ENCODE measurements around the gene PLD3.
A peak's percentile ranks its signal among the peaks of the same experiment; 100 is the strongest.

Gene PLD3

DNA sequence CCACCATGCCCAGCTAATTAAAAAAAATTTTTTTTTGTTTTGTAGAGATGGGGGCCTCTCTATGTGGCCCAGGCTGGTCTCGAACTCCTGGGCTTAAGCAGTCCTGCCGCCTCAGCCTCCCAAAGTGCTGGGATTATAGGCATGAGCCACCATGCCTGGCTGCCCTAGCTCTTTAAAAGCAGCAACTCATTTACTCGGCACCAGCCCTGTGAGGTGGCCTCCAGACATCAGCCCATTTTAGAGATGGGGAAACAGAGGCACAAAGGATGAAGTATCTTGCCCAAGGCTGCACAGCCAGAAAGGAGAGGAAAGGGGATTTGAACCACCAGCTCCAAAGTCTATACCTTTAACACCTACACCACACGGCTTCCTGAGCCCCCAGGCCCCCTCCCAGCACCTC is 64.4 kb downstream of the PLD3 start:
- no peak for DNase-seq (ENCODE audit: extremely low read depth in 1 of 2, low read depth in 1 of 2)

DNA sequence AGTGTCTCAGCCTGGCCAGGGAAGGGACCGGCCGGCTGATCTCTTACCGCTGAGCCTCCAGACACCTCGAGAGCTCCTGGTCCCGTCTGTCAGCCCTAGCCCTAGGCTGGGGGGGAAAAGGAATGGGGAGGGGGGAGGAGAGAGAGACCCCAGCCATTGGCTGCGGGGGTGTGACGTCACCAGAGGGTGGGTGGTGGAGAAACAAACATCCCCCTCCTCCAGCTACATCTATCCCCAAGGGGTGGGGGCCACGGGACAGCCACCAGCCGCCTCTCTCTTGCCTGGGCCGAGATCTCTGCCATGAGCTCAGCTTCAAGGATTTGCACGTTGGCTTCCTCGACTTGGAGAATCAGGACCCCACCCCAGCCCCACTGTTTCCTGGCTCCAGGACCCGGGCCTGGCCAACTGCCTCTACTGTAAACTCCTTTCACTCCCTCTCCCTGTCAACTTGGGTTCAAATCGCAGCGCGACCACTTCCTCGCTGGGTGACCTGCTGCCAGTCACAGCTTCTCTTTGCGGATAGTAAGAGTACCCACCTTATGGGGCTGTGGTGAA is 64.9 kb downstream of the PLD3 start, which contains the start of gene PRX:
Gene PRX, minus strand, starts transcription at position 88 of the 555 bp plus-strand sequence. CDS start 5,446 bp downstream, outside the sequence.
- DNase-seq (ENCODE audit: extremely low read depth in 1 of 2, low read depth in 1 of 2): no peak

DNA sequence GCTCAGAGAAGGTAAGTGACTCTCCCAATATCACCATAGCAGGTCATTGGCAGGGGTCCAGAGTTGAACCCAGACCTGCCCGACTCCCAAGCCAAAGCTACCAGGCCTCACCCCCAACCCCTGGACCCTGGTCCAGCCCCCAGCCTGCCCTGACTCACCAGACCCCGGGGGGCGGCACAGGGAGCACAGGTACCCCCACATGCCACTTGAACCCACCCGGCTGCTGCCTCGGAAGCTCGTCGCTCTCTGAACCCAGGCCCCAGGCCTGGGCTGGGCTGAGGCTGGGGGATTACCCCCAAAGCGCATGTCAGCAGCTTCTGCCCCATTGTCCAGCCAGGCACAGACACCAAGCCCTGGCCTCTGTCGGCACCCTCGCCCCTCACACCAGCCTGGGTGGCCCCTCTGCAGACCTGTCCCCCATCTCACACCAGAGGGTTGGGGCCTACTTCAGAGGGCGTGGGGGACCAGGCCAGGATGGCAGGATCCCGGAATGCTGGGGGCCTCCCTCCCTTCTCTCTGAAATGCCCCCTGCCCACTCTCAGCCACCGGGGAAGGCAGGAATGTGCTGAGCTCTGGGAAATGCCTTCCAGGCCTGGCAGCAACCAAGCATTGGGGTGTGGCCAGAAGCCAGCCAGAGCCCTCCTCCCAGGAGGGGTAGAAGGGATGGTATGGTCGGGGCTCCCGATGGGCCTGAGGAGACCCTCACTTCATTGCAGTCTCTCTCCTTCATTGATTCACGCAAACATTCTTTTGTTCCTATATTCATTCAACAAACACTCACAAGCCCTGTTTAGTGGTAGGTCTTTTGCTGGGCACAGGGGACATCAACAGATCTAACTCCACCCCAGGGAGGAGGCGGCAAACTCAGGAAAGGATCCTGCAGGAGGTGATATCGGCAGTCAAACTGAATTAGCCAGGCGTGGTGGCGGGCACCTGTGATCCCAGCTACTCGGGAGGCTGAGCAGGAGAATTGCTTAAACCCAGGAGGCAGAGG is 66.3 kb downstream of the PLD3 start:
- DNase-seq (ENCODE audit: extremely low read depth in 1 of 2, low read depth in 1 of 2): no peak

DNA sequence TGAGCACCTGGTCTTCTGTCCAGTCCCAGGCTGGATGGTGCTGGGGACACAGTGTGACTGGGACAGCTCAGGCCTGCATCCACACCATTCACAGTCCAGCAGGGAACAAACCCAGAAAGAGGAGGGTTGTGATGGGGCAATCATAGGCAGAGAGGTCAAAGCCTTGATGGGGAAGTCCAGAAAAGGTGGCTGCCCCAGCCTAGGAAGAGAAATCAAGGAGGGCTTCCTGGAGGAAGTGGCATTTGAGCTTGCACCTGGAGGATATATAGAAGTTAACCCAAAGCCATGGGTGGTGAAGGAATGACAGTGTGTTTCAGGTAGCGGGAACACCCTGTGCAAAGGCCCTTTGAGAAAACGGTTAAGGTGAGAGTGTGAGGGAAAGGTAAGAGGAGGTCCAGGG is 67.3 kb downstream of the PLD3 start:
- DNase-seq (ENCODE audit: extremely low read depth in 1 of 2, low read depth in 1 of 2): no peak

DNA sequence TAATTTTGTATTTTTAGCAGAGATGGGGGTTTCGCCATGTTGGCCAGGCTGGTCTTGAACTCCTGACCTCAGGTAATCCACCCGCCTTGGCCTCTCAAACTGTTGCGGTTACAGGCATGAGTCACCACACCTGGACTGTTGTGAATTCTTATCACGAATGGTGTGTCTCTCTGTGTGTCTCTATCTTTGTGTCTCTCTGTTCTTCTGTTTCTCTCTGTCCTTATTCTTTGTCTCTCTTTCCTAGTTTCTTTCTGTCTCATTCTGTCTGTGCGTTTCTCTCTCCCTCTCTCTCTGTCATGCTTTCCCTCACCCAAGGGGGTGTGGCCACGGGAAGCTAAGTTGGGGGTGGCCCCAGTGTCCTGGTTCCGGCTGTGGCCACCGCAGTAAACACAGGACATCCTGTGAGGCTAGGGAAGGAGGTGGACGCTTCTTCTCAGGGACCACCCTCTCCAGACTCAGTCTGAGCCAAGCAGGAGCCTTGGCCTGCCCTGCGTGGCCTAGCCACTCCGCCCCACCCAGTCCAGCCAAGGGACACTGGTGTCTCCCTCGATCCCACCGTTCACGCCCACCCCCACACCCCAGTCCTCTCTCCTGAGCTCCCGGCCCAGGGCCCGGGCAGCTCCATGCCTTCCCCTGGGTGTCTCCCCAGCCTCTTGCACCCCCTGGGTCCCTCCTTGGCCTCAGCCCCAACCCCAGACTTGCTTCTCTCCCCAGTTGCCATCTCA is 68.6 kb downstream of the PLD3 start:
- DNase-seq (ENCODE audit: extremely low read depth in 1 of 2, low read depth in 1 of 2): no peak

DNA sequence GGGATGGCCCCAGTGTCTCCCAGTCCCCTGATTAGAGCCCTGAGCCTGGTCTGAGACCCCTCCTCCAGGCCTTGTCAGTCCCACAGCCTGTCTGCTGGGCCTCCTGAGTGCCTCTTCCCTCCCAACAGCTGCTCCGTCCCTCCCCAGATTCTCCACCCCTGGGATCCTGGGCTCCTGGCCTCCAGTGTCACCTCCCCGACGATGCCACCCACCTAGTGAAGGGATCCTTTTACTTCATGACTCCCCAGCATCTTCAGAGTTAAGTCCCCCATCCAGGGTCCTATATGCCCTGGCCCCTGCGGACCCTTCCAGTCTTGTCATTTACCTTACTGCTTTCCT is 69.1 kb downstream of the PLD3 start:
- DNase-seq (ENCODE audit: extremely low read depth in 1 of 2, low read depth in 1 of 2): no peak

DNA sequence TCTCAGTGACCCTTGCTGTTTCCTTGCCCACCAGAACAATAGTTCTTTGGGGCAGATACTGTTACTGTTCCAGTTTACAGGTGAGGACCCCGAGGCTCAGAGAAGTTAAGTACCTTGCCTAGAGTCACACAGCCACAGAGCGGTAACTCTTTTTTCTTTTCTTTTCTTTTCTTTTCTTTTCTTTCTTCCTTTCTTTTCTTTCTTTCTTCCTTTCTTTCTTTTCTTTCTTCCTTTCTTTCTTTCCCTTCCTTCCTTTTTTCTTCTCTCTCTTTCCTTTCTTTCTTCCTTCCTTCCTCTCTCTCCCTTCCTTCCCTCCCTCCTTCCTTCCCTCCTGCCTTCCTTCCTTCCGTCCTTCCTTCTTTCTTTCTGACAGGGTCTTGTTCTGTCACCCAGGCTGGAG is 69.5 kb downstream of the PLD3 start:
- DNase-seq (ENCODE audit: extremely low read depth in 1 of 2, low read depth in 1 of 2): no peak

DNA sequence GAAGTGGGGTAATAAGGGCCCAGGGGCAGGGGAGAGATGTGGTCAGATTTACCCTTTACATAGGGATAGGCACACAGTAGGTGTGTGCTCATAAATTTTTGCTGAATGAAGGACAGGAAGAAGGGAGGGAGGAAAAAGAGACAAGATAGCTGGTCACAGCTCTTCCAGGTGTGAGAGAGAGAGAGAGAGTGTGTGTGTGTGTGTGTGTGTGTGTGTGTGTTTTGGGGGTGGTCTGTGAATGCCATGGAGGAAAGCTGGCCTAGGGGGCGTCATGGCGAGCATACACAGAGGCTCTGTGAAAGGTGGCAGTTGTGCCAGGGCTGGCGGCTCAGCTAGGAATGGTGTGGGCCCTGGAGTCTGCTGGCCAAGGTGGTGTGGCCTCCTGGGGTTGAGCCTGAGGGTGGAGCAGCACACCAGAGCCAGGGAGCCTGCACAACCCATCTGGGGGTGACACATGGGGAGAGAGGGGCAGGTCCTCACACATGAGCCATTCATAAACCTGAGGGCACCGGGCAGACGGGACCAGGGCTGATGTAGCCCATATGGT is 70.6 kb downstream of the PLD3 start:
- no peak for DNase-seq (ENCODE audit: extremely low read depth in 1 of 2, low read depth in 1 of 2)

DNA sequence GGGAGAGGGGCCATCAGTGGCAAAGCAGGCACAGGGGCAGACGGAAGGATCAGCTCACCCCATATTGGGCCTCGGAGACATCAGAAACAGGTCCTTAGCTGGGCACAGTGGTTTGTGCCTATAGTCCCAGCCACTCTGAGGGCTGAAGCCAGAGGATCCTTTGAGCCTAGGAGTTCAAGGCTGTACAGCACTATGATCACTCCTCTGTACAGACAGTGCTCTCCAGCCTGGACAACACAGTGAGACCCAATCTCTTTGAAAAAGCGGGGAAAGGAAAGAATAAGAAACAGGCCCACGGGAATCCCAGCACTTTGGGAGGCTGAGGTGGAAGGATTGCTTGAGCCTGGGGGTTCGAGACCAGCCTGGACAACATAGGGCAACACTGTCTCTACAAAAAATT is 71.3 kb downstream of the PLD3 start:
- no peak for DNase-seq (ENCODE audit: extremely low read depth in 1 of 2, low read depth in 1 of 2)

DNA sequence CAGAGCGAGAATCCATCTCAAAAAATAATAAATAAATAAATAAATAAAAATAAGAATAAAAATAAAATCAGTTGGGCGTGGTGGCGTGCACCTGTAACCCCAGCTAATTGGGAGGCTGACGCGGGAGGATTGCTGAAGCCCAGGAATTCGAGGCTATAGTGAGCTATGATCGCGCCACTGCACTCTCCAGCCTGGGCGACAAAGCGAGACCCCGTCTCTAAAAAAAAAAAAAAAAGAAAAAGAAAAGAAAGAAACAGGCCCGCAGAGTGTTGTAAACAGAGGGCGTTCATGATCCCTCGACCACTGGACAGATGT is 71.9 kb downstream of the PLD3 start:
- no peak for DNase-seq (ENCODE audit: extremely low read depth in 1 of 2, low read depth in 1 of 2)

DNA sequence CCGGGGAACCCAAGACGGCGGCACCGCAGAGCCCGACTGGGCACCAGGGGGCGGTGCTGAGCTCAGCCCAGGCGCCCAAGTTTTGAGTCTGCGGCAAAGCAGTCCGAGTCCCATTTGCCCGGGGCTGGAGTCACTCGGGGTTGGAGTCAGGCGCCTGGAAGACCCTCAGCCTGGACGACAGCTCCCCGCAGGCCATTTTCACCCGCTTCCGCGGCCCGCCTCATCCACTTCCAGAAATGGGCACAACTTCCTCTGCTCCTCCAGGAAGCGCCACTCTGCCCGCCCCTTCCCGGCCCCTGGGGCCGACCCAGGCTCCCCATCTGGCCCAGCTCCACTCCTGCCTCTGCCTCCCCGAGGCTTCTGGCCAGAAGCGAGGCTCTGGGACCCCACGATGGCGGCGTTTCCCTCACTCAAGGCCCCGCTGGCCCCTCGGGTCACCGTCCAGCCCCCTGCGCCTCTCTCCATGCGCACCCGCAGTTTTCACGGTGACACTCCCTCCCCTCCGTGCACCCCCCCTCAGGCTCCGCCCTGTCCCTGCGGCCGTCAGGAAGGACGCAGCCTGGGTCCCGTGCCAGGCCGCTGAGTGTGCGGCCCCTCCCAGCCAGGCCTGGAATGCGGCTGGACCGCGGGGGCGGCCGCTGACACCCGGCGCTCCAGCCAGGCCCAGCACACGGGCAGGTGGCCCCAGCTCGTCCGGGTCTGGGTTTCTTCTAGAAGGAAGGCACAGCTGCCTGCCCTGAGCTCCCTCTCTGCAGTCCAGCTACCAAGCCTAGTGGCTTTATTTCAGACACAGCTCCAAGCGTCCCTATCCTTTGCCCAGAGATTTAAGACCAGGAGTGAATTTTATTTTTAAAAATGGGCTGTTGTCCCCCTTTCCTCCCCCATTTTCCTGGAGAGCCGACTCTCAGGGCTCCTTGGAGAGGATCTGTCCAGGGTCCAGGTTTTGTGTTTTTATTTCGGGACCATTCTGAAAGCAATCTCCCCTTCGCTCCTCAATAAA is 72.6 kb downstream of the PLD3 start:
- peak in 1 of 2 donors; percentile 48 for DNase-seq (ENCODE audit: extremely low read depth in 1 of 2, low read depth in 1 of 2)

DNA sequence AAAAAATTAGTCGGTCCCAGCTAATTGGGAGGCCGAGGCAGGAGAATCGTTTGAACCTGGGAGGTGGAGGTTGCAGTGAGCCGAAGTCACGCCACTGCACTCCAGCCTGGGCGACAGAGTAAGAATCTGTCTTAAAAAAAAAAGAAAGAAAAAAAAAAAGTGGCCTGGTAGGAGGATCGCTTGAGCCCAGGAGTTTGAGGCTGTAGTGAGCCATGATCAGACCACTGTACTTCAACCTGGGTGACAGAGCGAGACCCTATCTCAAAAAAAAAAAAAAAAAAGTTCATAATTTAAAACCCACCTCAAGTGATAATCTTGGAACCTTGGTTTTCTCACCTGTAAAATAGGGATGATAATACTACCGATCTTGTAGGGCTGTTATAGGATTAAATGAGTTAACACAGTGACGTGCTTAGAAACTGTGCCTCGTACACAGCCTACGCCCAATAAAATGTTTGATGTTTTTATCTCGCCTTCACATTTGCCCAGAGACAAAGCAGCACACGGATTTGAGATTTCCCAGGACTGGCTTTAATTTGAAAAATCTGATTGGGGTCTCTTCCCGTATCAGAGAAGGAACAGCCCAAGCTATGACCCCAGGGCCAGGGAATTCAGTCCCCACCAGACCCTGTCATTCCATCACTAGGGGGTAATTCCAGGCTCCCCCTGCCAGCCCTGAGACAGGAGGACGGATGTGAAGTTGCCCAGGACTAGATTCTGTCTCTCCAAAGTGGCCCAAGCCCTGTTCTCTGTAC is 73.7 kb downstream of the PLD3 start:
- no peak for DNase-seq (ENCODE audit: extremely low read depth in 1 of 2, low read depth in 1 of 2)

DNA sequence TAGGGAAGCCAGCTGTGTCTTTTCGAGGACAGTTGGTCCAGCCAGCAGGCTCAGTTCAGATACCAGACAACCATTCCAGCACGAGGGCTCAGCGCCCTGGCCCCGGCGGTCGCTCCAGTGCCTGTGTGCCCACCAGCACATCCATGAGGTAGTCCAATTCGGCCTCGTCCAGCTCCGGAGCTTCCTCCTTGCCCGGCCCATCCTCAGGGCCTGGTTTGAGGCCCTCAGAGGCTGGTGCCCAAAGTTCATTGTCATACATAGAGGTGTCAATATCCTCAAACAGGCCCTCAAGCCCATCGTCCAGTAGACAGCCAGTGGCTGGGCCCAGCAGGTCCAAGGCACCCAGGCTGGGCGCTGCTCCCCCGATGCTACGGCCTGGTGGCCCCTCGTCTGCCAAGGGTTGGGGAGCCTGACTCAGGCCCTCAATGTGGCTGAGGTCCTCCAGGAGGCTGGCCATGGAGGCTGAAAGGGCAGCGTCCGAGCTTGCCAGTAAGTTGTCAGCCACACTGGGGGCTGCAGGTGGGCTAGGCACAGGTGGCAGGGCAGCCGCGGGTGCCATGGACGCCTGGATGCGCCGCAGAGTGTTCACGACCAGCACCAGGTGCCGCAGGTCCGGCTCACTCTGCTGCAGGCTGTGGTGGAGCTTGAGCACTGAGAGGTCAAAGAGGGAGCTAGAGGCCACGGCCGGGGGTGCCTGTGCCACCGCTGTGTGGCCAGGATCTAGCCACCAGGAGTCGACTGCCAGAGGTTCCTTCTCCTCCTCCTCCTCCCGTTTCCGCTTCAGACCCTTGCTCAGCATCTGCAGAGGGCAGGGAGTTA is 74.5 kb downstream of the PLD3 start:
- no peak for DNase-seq (ENCODE audit: extremely low read depth in 1 of 2, low read depth in 1 of 2)

DNA sequence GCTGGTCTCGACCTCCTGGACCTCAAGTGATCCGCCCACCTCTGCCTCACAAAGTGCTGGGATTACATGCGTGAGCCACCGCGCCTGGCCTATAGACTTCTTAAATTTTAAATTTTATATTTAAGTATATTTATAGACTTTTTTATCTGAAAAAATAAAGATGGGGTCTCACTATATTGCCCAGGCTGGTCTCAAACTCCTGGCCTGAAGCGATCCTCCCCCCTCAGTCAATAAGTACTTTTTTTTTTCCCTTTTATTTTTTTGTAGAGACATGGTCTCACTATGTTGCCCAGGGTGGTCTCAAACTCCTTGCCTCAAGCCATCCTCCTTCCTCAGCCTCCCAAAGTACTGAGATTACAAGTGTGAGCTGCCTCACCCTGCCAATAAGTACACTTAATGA is 75.4 kb downstream of the PLD3 start:
- no peak for DNase-seq (ENCODE audit: extremely low read depth in 1 of 2, low read depth in 1 of 2)

DNA sequence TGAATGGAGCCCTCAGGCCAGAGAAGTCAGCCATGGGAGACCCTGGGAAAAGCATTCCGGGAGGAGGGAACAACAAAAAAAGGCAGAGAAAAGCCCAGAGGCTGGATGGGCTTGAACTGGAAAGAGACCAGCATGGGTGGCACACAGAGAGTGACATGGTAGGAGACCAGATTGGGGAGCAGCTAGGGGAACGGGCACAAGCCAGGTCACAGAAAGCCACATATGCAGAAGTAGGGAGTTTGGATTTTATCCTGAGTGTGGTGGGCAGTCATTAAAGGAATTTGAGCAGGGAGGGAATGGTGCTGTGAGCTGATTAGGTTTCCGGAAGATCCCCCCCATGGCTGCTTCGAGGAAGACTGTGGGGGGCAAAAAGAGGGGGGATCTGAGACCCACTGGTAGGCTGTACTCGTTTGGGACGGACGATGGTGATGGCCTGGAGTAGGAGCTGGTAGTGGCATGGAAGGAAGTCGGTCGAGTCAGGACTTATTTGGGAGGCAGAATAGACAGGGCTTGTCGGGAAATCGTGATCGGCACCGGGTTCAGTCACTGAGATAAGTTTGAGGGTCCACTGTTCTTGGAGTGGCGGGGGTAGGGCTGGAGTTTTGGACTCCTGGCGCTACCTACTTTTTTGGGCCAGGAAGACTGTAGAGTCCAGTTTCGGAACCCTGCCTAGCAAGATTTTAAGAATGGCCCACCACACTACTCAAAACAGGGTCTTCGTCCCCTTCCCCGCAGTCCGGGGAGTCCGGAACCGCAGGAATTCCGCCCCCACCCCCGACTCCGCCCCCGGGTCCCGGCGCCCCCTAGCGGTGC is 76.3 kb downstream of the PLD3 start:
- no peak for DNase-seq (ENCODE audit: extremely low read depth in 1 of 2, low read depth in 1 of 2)

DNA sequence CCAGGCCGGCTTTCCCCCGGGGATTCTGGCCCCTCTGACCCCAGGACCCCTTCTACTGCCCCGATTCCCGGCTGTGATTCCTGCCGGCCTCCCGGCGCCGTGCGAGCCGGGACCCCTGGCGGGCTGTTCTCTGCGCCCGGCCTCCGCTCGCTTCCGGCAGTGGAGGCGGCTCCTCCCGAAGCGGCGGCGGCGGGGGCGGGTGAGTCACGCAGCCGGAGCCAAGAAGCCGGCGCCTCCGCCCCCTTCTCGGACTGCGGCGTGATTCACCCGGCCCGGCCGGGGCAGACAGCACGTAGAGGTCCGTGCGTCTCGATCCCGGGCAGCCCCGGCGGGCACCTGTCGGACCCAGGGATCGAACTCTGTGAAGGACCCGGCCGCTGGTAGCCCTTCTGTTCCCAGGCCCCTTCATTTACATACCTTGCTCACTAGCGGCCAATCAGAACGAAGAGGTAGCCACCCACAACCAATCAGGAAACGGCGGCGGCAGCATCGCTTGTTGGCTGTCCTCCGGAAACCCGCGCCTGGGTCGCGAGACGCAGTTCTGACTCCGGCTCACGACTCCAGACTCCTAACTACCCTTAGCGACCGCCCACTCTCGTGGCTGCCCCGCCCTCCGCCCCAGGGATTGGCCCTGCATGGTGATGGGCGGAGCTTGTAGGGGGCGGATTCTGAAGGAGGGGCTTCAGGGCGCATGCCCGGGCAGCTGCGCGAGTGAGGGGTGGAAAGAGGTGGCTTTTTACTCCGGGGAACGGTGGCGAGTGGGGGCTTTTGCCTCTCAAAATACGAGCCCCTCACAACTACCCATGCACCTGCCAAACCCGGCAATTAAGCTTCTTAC is 77.2 kb downstream of the PLD3 start, which contains the start of gene SERTAD1:
Gene SERTAD1, minus strand, starts transcription at position 543 of the 838 bp plus-strand sequence. CDS start 2,446 bp downstream, outside the sequence.
- peak; percentile 100 for DNase-seq (ENCODE audit: extremely low read depth in 1 of 2, low read depth in 1 of 2)
